ENCODE measurements around the gene ZKSCAN8. TPM values are rescaled to one million over a fixed set of nuclear protein-coding genes. Genes with fewer than 3 reads are reported as not detected.

The ZKSCAN8 gene
- total RNA-seq, 1 donor from 2014 or later: 51.7 TPM

DNA sequence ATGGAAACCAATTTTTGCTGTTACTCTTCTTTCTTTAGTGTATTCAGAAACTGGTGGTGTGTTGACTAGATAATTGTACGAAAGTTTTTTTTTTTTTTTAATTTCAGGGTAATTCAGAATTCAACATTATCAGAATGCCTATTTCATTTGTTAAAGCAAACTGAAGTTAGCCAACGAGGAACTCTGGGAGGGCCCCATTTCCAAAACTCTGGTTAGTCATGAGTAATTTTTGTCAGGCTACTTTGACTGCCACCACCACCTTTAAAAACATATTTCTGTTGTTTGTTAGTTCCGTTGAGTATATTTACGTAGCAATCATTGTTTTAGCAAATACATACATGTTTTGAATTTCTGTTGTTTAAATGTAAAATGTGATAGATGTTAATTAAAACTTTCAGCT is 763 bp downstream of the ZKSCAN8 start:
- peaks cover 22% of the 10 kb centered on the region for H3K36me3 Mint-ChIP-seq
- peak overlapping the region; percentile 96 for H3K4me3 Mint-ChIP-seq
- no peaks in the 10 kb centered on the region for H3K9me3 Mint-ChIP-seq
- peaks cover 6% of the 10 kb centered on the region for H3K27me3 Mint-ChIP-seq (ENCODE audit: low read depth)
- TF ChIP-seq, protein P1, sequence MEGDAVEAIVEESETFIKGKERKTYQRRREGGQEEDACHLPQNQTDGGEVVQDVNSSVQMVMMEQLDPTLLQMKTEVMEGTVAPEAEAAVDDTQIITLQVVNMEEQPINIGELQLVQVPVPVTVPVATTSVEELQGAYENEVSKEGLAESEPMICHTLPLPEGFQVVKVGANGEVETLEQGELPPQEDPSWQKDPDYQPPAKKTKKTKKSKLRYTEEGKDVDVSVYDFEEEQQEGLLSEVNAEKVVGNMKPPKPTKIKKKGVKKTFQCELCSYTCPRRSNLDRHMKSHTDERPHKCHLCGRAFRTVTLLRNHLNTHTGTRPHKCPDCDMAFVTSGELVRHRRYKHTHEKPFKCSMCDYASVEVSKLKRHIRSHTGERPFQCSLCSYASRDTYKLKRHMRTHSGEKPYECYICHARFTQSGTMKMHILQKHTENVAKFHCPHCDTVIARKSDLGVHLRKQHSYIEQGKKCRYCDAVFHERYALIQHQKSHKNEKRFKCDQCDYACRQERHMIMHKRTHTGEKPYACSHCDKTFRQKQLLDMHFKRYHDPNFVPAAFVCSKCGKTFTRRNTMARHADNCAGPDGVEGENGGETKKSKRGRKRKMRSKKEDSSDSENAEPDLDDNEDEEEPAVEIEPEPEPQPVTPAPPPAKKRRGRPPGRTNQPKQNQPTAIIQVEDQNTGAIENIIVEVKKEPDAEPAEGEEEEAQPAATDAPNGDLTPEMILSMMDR (IDR thresholded peaks at IDR 0.05; ENCODE audit: unreplicated experiment): no peak
- DNase-seq (ENCODE audit: low spot score in 2 of 2, unreplicated experiment in 2 of 2): no peak
- peaks cover 25% of the 10 kb centered on the region for H3K4me1 Mint-ChIP-seq
- peak overlapping the region; percentile 85 for H3K27ac Mint-ChIP-seq

DNA sequence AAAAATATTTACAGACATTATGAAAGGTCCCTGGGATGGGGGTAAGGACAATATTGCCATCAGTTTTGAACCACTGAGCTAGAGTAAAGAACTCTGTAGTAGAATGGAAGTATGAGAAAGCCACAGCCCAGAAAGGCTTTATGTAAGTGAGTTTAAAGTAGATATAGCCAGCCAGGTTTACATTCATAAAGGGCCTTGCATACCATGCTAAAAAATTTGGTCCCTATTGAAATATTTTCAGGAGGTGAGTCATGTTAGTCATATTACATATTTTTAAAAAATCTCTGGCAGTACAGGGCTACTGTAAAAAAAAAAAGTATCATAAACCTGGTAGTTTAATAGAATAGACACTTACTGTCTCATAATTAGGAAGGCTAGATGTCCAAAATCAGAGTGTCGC is 3.5 kb downstream of the ZKSCAN8 start:
- Mint-ChIP-seq H3K4me1 (peaks cover 17% of the 10 kb centered on the region), H3K36me3 (peaks cover 43% of the 10 kb centered on the region), H3K27ac (no peak overlapping the region), H3K9me3 (no peaks in the 10 kb centered on the region), H3K27me3 (ENCODE audit: low read depth) (peaks cover 4% of the 10 kb centered on the region), H3K4me3 (no peak overlapping the region)
- TF ChIP-seq, protein P1 (IDR thresholded peaks at IDR 0.05; ENCODE audit: unreplicated experiment): no peak
- DNase-seq (ENCODE audit: low spot score in 2 of 2, unreplicated experiment in 2 of 2): no peak

DNA sequence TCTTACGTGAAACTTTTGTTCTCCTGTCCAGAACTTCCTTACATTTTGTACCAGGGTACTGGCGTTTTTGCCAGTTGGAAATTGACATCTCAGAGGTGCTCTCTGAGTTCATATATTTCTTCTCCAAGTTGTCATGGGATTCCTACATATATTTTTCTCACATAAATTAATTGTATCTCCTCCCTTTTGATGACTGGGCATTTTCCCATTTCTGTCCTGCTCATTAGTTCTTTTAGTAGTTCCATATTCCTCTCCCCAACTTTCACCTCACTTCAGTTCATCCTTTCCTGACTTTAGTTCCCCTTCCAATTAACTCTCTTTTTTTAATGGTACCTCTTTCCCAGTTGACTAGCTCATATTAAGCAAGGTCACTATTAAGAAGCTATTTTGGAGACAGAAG is 10.8 kb downstream of the ZKSCAN8 start:
- Mint-ChIP-seq H3K27ac (no peak overlapping the region), H3K27me3 (ENCODE audit: low read depth) (no peaks in the 10 kb centered on the region), H3K4me1 (no peaks in the 10 kb centered on the region), H3K4me3 (no peak overlapping the region), H3K36me3 (peaks cover 88% of the 10 kb centered on the region), H3K9me3 (peaks cover 17% of the 10 kb centered on the region)
- DNase-seq (ENCODE audit: low spot score in 2 of 2, unreplicated experiment in 2 of 2): no peak
- TF ChIP-seq, protein P1 (IDR thresholded peaks at IDR 0.05; ENCODE audit: unreplicated experiment): no peak

DNA sequence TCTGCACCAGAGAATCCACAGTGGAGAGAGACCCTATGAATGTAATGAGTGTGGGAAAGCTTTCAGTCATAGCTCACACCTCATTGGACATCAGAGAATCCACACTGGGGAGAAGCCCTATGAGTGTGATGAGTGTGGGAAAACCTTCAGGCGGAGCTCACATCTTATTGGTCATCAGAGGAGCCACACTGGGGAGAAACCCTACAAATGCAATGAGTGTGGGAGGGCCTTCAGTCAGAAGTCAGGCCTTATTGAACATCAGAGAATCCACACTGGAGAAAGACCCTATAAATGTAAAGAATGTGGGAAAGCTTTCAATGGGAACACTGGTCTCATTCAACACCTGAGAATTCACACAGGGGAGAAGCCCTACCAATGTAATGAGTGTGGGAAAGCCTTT is 11.9 kb downstream of the ZKSCAN8 start:
- H3K4me1 Mint-ChIP-seq: no peaks in the 10 kb centered on the region
- H3K4me3 Mint-ChIP-seq: no peak overlapping the region
- H3K27ac Mint-ChIP-seq: no peak overlapping the region
- no peaks in the 10 kb centered on the region for H3K27me3 Mint-ChIP-seq (ENCODE audit: low read depth)
- H3K9me3 Mint-ChIP-seq: peaks cover 17% of the 10 kb centered on the region
- DNase-seq (ENCODE audit: low spot score in 2 of 2, unreplicated experiment in 2 of 2): no peak
- H3K36me3 Mint-ChIP-seq: peaks cover 86% of the 10 kb centered on the region
- TF ChIP-seq, protein P1 (IDR thresholded peaks at IDR 0.05; ENCODE audit: unreplicated experiment): no peak

DNA sequence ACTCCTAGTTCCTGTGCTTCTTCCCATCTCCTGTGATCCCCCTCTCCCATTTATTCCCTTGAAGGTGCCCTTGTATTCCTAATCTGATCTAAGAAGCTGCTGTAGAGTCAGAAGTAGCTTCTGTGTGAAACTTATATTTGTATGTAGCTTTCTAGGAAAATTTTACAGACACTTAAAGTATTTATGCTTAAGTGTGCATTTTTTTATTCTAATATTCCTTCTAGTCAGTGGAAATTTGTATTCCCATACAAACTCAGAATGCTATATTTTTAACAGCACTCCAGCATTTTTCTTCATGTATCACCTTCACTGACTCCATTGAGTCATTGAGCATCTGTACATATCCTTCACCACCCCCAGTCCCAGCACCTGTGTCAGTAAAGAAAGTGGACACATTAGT is 12.7 kb downstream of the ZKSCAN8 start:
- TF ChIP-seq, protein P1 (IDR thresholded peaks at IDR 0.05; ENCODE audit: unreplicated experiment): no peak
- no peak overlapping the region for H3K27ac Mint-ChIP-seq
- no peaks in the 10 kb centered on the region for H3K27me3 Mint-ChIP-seq (ENCODE audit: low read depth)
- H3K4me1 Mint-ChIP-seq: no peaks in the 10 kb centered on the region
- H3K36me3 Mint-ChIP-seq: peaks cover 85% of the 10 kb centered on the region
- H3K9me3 Mint-ChIP-seq: peaks cover 20% of the 10 kb centered on the region
- no peak overlapping the region for H3K4me3 Mint-ChIP-seq
- DNase-seq (ENCODE audit: low spot score in 2 of 2, unreplicated experiment in 2 of 2): no peak

DNA sequence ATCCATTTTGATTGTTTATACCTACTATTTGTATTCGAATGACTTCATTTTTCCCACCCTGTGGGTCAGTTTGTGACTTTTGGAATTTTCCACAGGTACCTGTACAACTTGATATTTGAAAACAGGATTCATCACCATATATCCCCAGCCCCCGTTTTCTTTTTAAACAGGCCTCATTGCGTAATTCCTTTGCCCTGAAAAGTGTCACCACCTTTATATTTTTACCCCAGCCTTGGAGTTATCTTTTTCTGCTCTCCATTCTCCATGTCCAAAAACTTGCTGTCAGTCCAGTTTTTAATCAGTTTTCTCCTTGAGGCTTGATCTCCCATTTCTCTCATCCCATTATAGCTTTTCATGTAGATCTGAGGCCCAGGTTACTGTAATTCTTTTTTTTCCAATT is 16.6 kb downstream of the ZKSCAN8 start:
- H3K9me3 Mint-ChIP-seq: peaks cover 3% of the 10 kb centered on the region
- H3K27ac Mint-ChIP-seq: no peak overlapping the region
- H3K27me3 Mint-ChIP-seq (ENCODE audit: low read depth): peaks cover 3% of the 10 kb centered on the region
- H3K36me3 Mint-ChIP-seq: peaks cover 56% of the 10 kb centered on the region
- no peak for DNase-seq (ENCODE audit: low spot score in 2 of 2, unreplicated experiment in 2 of 2)
- no peak overlapping the region for H3K4me3 Mint-ChIP-seq
- peaks cover 12% of the 10 kb centered on the region for H3K4me1 Mint-ChIP-seq
- TF ChIP-seq, protein P1 (IDR thresholded peaks at IDR 0.05; ENCODE audit: unreplicated experiment): no peak

Measured in mesothelial cell of epicardium (in vitro differentiated cells).